SK-N-SH treated with all-trans-retinoic acid at 6 μM for 48 hours (cell line): ENCODE data around the gene TRABD2B.

Source experiments
- ATAC-seq: fragments of 200-7000 bp; cut with Tn5 transposase; 3 replicates; pipeline ENCODE4 v1.9.1; 2020; ENCODE audit warnings: mild to moderate bottlenecking, moderate library complexity
- ARNTL ChIP-seq: fragments of 450-650 bp; formaldehyde crosslinking; IDR thresholded peaks from 2 replicates; pipeline ENCODE4 v1.5.0; 2020; ENCODE audit warnings: low read depth, mild to moderate bottlenecking, moderate library complexity, borderline replicate concordance
- BACH2 ChIP-seq: fragments of 250-450 bp; sonication (Bioruptor Pico); IDR thresholded peaks from 2 replicates; pipeline ENCODE4 v1.9.0; 2021; ENCODE audit warnings: mild to moderate bottlenecking, borderline replicate concordance
- CSDC2 ChIP-seq: fragments of 250-450 bp; sonication (Bioruptor Pico); IDR thresholded peaks from 2 replicates; pipeline ENCODE4 v1.5.0; 2020; ENCODE audit warnings: mild to moderate bottlenecking, moderate library complexity
- ESRRG ChIP-seq: fragments of 250-450 bp; sonication (Bioruptor Pico); IDR thresholded peaks from 2 replicates; pipeline ENCODE4 v1.6.1; 2021; ENCODE audit warnings: mild to moderate bottlenecking
- GLIS3 ChIP-seq: fragments of 250-450 bp; sonication (Bioruptor Pico); IDR thresholded peaks from 2 replicates; pipeline ENCODE4 v1.5.0; 2020; ENCODE audit warnings: mild to moderate bottlenecking, moderate library complexity
- ISL1 ChIP-seq: fragments of 250-450 bp; sonication (Bioruptor Pico); IDR thresholded peaks from 2 replicates; pipeline ENCODE4 v2.1.2; 2022; ENCODE audit warnings: mild to moderate bottlenecking, moderate library complexity
- OSR1 ChIP-seq: fragments of 250-450 bp; sonication (Bioruptor Pico); IDR thresholded peaks from 2 replicates; pipeline ENCODE4 v1.8.0; 2022; ENCODE audit warnings: moderate library complexity, mild to moderate bottlenecking, inconsistent platforms
- PPARA ChIP-seq: fragments of 250-450 bp; sonication (Bioruptor Pico); IDR thresholded peaks from 2 replicates; pipeline ENCODE4 v1.5.0; 2020; ENCODE audit warnings: mild to moderate bottlenecking, borderline replicate concordance
- RARB ChIP-seq: fragments of 250-450 bp; sonication (Bioruptor Pico); IDR thresholded peaks from 2 replicates; pipeline ENCODE4 v1.8.0; 2021; ENCODE audit warnings: mild to moderate bottlenecking, moderate library complexity
- SNAI2 ChIP-seq: fragments of 250-450 bp; sonication (Bioruptor Pico); IDR thresholded peaks from 2 replicates; pipeline ENCODE4 v1.5.0; 2020; ENCODE audit warnings: mild to moderate bottlenecking, moderate library complexity
- TCF4 ChIP-seq: fragments of 250-450 bp; sonication (Bioruptor Pico); IDR thresholded peaks from 2 replicates; pipeline ENCODE4 v1.8.0; 2021; ENCODE audit warnings: mild to moderate bottlenecking, moderate library complexity, borderline replicate concordance
- TOX ChIP-seq: fragments of 250-450 bp; sonication (Bioruptor Pico); IDR thresholded peaks from 2 replicates; pipeline ENCODE4 v1.8.0; 2021; ENCODE audit warnings: mild to moderate bottlenecking, moderate library complexity, borderline replicate concordance
- ZFP30 ChIP-seq: fragments of 450-650 bp; formaldehyde crosslinking; IDR thresholded peaks from 2 replicates; pipeline ENCODE4 v1.5.0; 2022; ENCODE audit warnings: mild to moderate bottlenecking, moderate library complexity
- ZNF565 ChIP-seq: fragments of 450-650 bp; formaldehyde crosslinking; conservative IDR thresholded peaks from 2 replicates; pipeline ENCODE4 v1.5.0; 2020; ENCODE audit warnings: low read depth, mild to moderate bottlenecking, moderate library complexity
- ZNF70 ChIP-seq: fragments of 450-650 bp; formaldehyde crosslinking; IDR thresholded peaks from 2 replicates; pipeline ENCODE4 v1.5.0; 2020; ENCODE audit warnings: mild to moderate bottlenecking, moderate library complexity
- ZNF8 ChIP-seq: fragments of 450-650 bp; formaldehyde crosslinking; IDR thresholded peaks from 2 replicates; pipeline ENCODE4 v1.5.0; 2020; ENCODE audit warnings: mild to moderate bottlenecking, moderate library complexity
- TF ChIP-seq, protein P1 (sequence below): fragments of 250-450 bp; sonication (Bioruptor Pico); IDR thresholded peaks from 2 replicates; pipeline ENCODE4 v1.8.0; 2021; ENCODE audit warnings: low read depth, mild to moderate bottlenecking, moderate library complexity, borderline replicate concordance
- TF ChIP-seq, protein P2 (sequence below): fragments of 250-450 bp; sonication (Bioruptor Pico); IDR thresholded peaks from 2 replicates; pipeline ENCODE4 v1.8.0; 2020; ENCODE audit warnings: mild to moderate bottlenecking, moderate library complexity, borderline replicate concordance
- TF ChIP-seq, protein P3 (sequence below): fragments of 250-450 bp; sonication (Bioruptor Pico); IDR thresholded peaks from 2 replicates; pipeline ENCODE4 v1.5.1; 2021; ENCODE audit warnings: mild to moderate bottlenecking, moderate library complexity
- TF ChIP-seq, protein P4 (sequence below): fragments of 250-450 bp; sonication (Bioruptor Pico); IDR thresholded peaks from 2 replicates; pipeline ENCODE4 v1.5.0; 2020; ENCODE audit warnings: mild to moderate bottlenecking, moderate library complexity
- TF ChIP-seq, protein P5 (sequence below): fragments of 250-450 bp; sonication (Bioruptor Pico); IDR thresholded peaks from 2 replicates; pipeline ENCODE4 v1.5.1; 2020; ENCODE audit warnings: low read depth, mild to moderate bottlenecking, moderate library complexity

Gene TRABD2B

GRCh38 chr1:47967864-47968555 is 29.2 kb downstream of the TRABD2B start (continued):
- TF ChIP-seq, protein P1, sequence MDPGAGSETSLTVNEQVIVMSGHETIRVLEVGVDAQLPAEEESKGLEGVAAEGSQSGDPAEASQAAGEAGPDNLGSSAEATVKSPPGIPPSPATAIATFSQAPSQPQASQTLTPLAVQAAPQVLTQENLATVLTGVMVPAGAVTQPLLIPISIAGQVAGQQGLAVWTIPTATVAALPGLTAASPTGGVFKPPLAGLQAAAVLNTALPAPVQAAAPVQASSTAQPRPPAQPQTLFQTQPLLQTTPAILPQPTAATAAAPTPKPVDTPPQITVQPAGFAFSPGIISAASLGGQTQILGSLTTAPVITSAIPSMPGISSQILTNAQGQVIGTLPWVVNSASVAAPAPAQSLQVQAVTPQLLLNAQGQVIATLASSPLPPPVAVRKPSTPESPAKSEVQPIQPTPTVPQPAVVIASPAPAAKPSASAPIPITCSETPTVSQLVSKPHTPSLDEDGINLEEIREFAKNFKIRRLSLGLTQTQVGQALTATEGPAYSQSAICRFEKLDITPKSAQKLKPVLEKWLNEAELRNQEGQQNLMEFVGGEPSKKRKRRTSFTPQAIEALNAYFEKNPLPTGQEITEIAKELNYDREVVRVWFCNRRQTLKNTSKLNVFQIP (CRISPR knock-in tag), result no peak
- TF ChIP-seq ESRRG, result no peak
- TF ChIP-seq CSDC2, result no peak

GRCh38 chr1:47965816-47966215 is 31.4 kb downstream of the TRABD2B start:
- no peak for ATAC-seq
- TF ChIP-seq, protein P2, sequence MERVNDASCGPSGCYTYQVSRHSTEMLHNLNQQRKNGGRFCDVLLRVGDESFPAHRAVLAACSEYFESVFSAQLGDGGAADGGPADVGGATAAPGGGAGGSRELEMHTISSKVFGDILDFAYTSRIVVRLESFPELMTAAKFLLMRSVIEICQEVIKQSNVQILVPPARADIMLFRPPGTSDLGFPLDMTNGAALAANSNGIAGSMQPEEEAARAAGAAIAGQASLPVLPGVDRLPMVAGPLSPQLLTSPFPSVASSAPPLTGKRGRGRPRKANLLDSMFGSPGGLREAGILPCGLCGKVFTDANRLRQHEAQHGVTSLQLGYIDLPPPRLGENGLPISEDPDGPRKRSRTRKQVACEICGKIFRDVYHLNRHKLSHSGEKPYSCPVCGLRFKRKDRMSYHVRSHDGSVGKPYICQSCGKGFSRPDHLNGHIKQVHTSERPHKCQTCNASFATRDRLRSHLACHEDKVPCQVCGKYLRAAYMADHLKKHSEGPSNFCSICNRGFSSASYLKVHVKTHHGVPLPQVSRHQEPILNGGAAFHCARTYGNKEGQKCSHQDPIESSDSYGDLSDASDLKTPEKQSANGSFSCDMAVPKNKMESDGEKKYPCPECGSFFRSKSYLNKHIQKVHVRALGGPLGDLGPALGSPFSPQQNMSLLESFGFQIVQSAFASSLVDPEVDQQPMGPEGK (CRISPR knock-in tag), result no peak
- TF ChIP-seq ISL1 (CRISPR knock-in tag) (no peak), OSR1 (no peak), SNAI2 (CRISPR knock-in tag) (no peak), TCF4 (no peak), ESRRG (no peak), BACH2 (no peak), ARNTL (CRISPR knock-in tag) (no peak), TOX (CRISPR knock-in tag) (no peak), CSDC2 (no peak), GLIS3 (CRISPR knock-in tag) (no peak), ZFP30 (no peak), ZNF8 (CRISPR knock-in tag) (no peak), ZNF565 (no peak), PPARA (no peak), ZNF70 (CRISPR knock-in tag) (no peak), RARB (CRISPR knock-in tag) (no peak)
- TF ChIP-seq, protein P3, sequence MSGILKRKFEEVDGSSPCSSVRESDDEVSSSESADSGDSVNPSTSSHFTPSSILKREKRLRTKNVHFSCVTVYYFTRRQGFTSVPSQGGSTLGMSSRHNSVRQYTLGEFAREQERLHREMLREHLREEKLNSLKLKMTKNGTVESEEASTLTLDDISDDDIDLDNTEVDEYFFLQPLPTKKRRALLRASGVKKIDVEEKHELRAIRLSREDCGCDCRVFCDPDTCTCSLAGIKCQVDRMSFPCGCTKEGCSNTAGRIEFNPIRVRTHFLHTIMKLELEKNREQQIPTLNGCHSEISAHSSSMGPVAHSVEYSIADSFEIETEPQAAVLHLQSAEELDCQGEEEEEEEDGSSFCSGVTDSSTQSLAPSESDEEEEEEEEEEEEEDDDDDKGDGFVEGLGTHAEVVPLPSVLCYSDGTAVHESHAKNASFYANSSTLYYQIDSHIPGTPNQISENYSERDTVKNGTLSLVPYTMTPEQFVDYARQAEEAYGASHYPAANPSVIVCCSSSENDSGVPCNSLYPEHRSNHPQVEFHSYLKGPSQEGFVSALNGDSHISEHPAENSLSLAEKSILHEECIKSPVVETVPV (CRISPR knock-in tag), result no peak
- TF ChIP-seq, protein P4, sequence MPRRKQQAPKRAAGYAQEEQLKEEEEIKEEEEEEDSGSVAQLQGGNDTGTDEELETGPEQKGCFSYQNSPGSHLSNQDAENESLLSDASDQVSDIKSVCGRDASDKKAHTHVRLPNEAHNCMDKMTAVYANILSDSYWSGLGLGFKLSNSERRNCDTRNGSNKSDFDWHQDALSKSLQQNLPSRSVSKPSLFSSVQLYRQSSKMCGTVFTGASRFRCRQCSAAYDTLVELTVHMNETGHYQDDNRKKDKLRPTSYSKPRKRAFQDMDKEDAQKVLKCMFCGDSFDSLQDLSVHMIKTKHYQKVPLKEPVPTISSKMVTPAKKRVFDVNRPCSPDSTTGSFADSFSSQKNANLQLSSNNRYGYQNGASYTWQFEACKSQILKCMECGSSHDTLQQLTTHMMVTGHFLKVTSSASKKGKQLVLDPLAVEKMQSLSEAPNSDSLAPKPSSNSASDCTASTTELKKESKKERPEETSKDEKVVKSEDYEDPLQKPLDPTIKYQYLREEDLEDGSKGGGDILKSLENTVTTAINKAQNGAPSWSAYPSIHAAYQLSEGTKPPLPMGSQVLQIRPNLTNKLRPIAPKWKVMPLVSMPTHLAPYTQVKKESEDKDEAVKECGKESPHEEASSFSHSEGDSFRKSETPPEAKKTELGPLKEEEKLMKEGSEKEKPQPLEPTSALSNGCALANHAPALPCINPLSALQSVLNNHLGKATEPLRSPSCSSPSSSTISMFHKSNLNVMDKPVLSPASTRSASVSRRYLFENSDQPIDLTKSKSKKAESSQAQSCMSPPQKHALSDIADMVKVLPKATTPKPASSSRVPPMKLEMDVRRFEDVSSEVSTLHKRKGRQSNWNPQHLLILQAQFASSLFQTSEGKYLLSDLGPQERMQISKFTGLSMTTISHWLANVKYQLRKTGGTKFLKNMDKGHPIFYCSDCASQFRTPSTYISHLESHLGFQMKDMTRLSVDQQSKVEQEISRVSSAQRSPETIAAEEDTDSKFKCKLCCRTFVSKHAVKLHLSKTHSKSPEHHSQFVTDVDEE (CRISPR knock-in tag), result no peak
- TF ChIP-seq, protein P1 (CRISPR knock-in tag), result no peak

DNA sequence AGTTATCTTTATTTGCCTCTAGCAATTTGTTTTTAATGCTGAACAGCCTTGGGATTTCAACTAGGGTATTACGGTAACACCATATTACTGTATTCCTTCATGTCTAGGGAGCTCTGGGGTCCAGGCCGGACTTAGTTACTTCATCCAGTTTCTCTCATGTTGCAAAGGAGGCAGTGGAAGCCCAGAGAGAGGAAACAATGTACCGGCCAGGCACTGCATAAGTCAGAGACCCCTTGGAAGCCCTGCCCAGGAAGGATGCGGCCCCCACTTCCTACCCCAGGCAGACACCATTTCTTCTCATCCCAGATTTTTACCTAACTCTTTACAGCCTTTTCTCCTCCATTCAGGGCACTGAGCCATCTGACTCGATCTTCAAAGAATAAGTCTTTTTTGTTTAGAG is 32.5 kb downstream of the TRABD2B start:
- no peak for ATAC-seq
- TF ChIP-seq ZFP30, result no peak
- TF ChIP-seq, protein P2 (CRISPR knock-in tag), result no peak
- TF ChIP-seq BACH2, result no peak
- TF ChIP-seq TCF4, result no peak
- TF ChIP-seq, protein P5, sequence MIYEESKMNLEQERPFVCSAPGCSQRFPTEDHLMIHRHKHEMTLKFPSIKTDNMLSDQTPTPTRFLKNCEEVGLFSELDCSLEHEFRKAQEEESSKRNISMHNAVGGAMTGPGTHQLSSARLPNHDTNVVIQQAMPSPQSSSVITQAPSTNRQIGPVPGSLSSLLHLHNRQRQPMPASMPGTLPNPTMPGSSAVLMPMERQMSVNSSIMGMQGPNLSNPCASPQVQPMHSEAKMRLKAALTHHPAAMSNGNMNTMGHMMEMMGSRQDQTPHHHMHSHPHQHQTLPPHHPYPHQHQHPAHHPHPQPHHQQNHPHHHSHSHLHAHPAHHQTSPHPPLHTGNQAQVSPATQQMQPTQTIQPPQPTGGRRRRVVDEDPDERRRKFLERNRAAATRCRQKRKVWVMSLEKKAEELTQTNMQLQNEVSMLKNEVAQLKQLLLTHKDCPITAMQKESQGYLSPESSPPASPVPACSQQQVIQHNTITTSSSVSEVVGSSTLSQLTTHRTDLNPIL (CRISPR knock-in tag), result no peak
- TF ChIP-seq, protein P1 (CRISPR knock-in tag), result no peak
- no peak for TF ChIP-seq ARNTL (CRISPR knock-in tag)
